Adrenal gland (tissue), 12 donors: ENCODE results near the gene LEKR1. TPM values are rescaled to one million over a fixed set of nuclear protein-coding genes. Genes with fewer than 3 reads are reported as not detected.

Experiments
- DNase-seq, 7 donors: peaks; one replicate each; pipeline ENCODE4 v3.0.0-alpha.2; 2019 to 2020
- H3K27ac ChIP-seq, 5 donors: fragments of 200-600 bp; sonication (generic) in 4 of 5; 1 replicate in 3 of 5; 2 replicates in 2 of 5; pipeline versions ENCODE4 v1.5.1 to v1.8.0; 2016 to 2020; ENCODE audit warnings: mild to moderate bottlenecking in 1 of 5
- H3K27me3 ChIP-seq: fragments of 200-600 bp; 2 replicates; pipeline ENCODE4 v1.8.0; 2021
- H3K36me3 ChIP-seq, 2 donors: fragments of 200-600 bp; replicated peaks in 1 of 2; 1 replicate in 1 of 2; 2 replicates in 1 of 2; pipeline versions ENCODE4 v1.5.1 to v1.8.0; 2018 to 2022
- H3K4me1 ChIP-seq, 2 donors: fragments of 200-600 bp; replicated peaks in 1 of 2; 1 replicate in 1 of 2; 2 replicates in 1 of 2; pipeline versions ENCODE4 v1.5.1 to v1.8.0; 2018 to 2021
- H3K4me3 ChIP-seq, 4 donors: fragments of 200-600 bp; sonication (generic) in 3 of 4; one replicate each; pipeline ENCODE4 v1.5.1; 2016 to 2018
- H3K9me3 ChIP-seq, 3 donors: fragments of 200-600 bp; sonication (generic) in 1 of 3; replicated peaks in 1 of 3; 1 replicate in 2 of 3; 2 replicates in 1 of 3; pipeline versions ENCODE4 v1.5.1 to v1.8.0; 2016 to 2021
- CTCF ChIP-seq, 6 experiments: fragments of 450-650 bp in 4 of 6; fragments of 200-600 bp in 2 of 6; sonication (generic) in 1 of 6; IDR thresholded peaks; 1 replicate in 5 of 6; 2 replicates in 1 of 6; pipeline versions ENCODE4 v1.5.1 to v1.8.0; 2016 to 2021; ENCODE audit warnings: antibody characterized with exemption in 6 of 6, mild to moderate bottlenecking in 2 of 6, moderate library complexity in 1 of 6
- POLR2A ChIP-seq, 2 donors: fragments of 450-650 bp; IDR thresholded peaks; one replicate each; pipeline ENCODE4 v1.6.1; 2017; ENCODE audit warnings: antibody characterized with exemption in 2 of 2, mild to moderate bottlenecking in 2 of 2, moderate library complexity in 1 of 2
- WGBS, 4 donors: extraction: QIAGEN DNeasy Blood & Tissue Kit in 2 of 4; methylation state at CpG; one replicate each; pipeline versions ENCODE4 v1.1.5 to v1.1.7; 2013 to 2017; 5-methylcytosine and 5-hydroxymethylcytosine counted together
- intact Hi-C, 2 donors: fragments of 100-400 bp; cut with DNase I; formaldehyde crosslinking; loops; one replicate each; pipeline versions ENCODE4 v1.14.1 to v1.15.0; 2022 to 2023
- polyA plus RNA-seq, 3 donors: library from polyadenylated mRNA; stranded (reverse); fragments of 200-250 nt in 2 of 3; fragments of 350-450 nt in 1 of 3; fragmentation: Illumina TruSeq in 1 of 3; extraction: RNeasy Lipid Tissue Mini Kit (QIAGEN cat#74804) in 1 of 3; gene quantifications; one replicate each; pipeline ENCODE4 v1.2.3, GENCODE V29; 2013 to 2014
- total RNA-seq, 9 donors: library from RNA; depleted of rRNA in 4 of 9; stranded (reverse); fragments of >200 nt in 4 of 9; fragments of 120-200 nt in 1 of 9; fragmentation: NEBNext Ultra II Directional in 1 of 9; extraction: Animal tissue kit (Norgen Biotek cat#: 25700) in 1 of 9; gene quantifications; one replicate each; pipeline versions ENCODE4 v1.1.0 to v1.2.4, GENCODE V29; 2013 to 2023
- donor health status: healthy with polysubstance abuse.
- donor health status: Bipolar disorder and iron deficiency.
- donor health status: DM: yes; HTN: yes; CAD: no.
- donor health status: DM: no; HTN: no; CAD: no.
- donor health status: DM: no; HTN: no; CAD: no.
- donor health status: DM: yes; HTN: yes; CAD: no.

The LEKR1 gene
- total and polyA plus RNA-seq, 12 donors = 0.28 to 2.3 (median 1.5) TPM

DNA sequence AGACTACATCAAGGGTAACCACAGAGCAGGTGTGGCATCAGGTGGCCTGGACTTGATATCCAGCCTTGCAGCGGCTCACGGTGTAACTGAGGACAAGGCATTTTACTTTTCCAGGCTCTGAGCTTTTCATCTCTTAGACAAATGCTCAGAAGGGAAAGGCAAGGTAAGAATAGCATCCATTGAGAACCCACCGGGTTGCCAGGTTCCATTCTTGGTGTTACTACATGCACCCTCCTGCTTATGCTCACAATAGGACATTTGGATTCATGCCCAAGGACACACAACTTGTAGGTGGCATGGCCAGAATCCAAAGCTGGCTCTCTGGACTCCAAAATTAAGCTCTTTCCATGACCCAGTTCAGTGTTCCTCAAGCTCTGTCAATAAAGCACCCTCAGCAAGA lies 248.3 kb downstream of the LEKR1 start:
- Histone ChIP-seq H3K27ac (no peak overlapping the region), H3K4me1 (peaks cover 0 to 4% of the 10 kb centered on the region in 2 donors), H3K27me3 (no peaks in the 10 kb centered on the region), H3K36me3 (no peaks in the 10 kb centered on the region), H3K9me3 (no peaks in the 10 kb centered on the region), H3K4me3 (no peak overlapping the region)
- WGBS, 4 donors = 89 to 95% (median 92%) methylated on average over 3 of the region's 3 CpGs
- intact Hi-C loops = no loop called here
- TF ChIP-seq CTCF (IDR thresholded peaks at IDR 0.05) (no peak), POLR2A (IDR thresholded peaks at IDR 0.05) (no peak)
- no peak for DNase-seq

DNA sequence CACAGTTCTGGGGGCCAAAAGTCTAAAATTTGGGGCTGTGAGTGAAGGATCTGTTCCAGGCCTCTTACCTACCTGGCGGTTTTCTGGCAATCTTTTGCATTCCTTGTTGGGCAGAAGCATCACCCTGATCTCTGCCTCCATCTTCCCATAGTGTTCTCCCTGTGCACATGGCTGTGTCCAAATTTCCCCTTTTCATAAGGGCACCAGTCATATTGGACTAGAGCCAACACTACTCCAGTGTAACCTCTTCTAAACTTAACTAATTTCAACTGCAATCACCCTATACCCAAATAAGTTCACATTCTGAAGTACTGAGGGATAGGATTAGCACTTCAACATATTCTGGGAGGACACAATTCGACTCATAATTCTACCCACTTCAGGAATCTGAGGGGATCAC lies 248.8 kb downstream of the LEKR1 start:
- intact Hi-C loops = no loop called here
- TF ChIP-seq CTCF (IDR thresholded peaks at IDR 0.05) = no peak
- TF ChIP-seq POLR2A (IDR thresholded peaks at IDR 0.05) = no peak
- Histone ChIP-seq H3K36me3 (no peaks in the 10 kb centered on the region), H3K27me3 (no peaks in the 10 kb centered on the region), H3K27ac (no peak overlapping the region), H3K4me3 (no peak overlapping the region), H3K9me3 (no peaks in the 10 kb centered on the region), H3K4me1 (peaks cover 0 to 4% of the 10 kb centered on the region in 2 donors)
- WGBS, 4 donors = 95 to 98% (median 96%) methylated on average over 2 of the region's 2 CpGs
- no peak for DNase-seq

- Histone ChIP-seq H3K4me3 (no peak overlapping the region), H3K9me3 (no peaks in the 10 kb centered on the region), H3K27ac (no peak overlapping the region), H3K4me1 (peaks cover 0 to 4% of the 10 kb centered on the region in 2 donors), H3K36me3 (no peaks in the 10 kb centered on the region), H3K27me3 (no peaks in the 10 kb centered on the region)
- TF ChIP-seq CTCF (IDR thresholded peaks at IDR 0.05) (no peak), POLR2A (IDR thresholded peaks at IDR 0.05) (no peak)
- WGBS, 4 donors = 57 to 64% (median 64%) methylated on average over 7 of the region's 7 CpGs
- intact Hi-C loops = no loop called here
- no peak for DNase-seq
These were observed 249.7 kb downstream of the LEKR1 start for GRCh38 chr3:157075693-157076420.

- WGBS, 4 donors = 70 to 86% (median 73%) methylated on average over 4 of the region's 4 CpGs
- peaks cover 0 to 4% of the 10 kb centered on the region in 2 donors for H3K4me1 ChIP-seq
- DNase-seq = peak in 3 of 7 donors; percentile 28 to 63 (median 38)
- no peaks in the 10 kb centered on the region for H3K9me3 ChIP-seq
- intact Hi-C loops = no loop called here
- peak overlapping the region in 1 of 5 donors; percentile 55 for H3K27ac ChIP-seq
- H3K36me3 ChIP-seq = no peaks in the 10 kb centered on the region
- TF ChIP-seq CTCF (IDR thresholded peaks at IDR 0.05) (peak in 2 of 6 experiments; percentile 10 to 14), POLR2A (IDR thresholded peaks at IDR 0.05) (no peak)
- no peak overlapping the region for H3K4me3 ChIP-seq
- no peaks in the 10 kb centered on the region for H3K27me3 ChIP-seq
These were observed 251.4 kb downstream of the LEKR1 start for GRCh38 chr3:157077565-157077991.
